ENCODE data around the gene WDR90.

- TF ChIP-seq RAD21 (IDR thresholded peaks at IDR 0.05; ENCODE audit: insufficient read depth, low read depth, low read length) (no peak), SIN3A (IDR thresholded peaks at IDR 0.05; ENCODE audit: low read depth, low read length) (no peak), BCL11A (IDR thresholded peaks at IDR 0.05; ENCODE audit: low read depth, low read length) (no peak), SMC3 (IDR thresholded peaks at IDR 0.05; ENCODE audit: borderline replicate concordance, low read length) (no peak), BRCA1 (IDR thresholded peaks at IDR 0.05; ENCODE audit: low read depth, low read length) (no peak), ESRRA (IDR thresholded peaks at IDR 0.05; ENCODE audit: low read length) (no peak), POLR2AphosphoS5 (IDR thresholded peaks at IDR 0.05; ENCODE audit: low read length) (no peak)
Observed at GRCh38 chr16:682493-683395, 33.6 kb downstream of the WDR90 start.
